Ectodermal cell (in vitro differentiated cells): ENCODE results near the gene CYP2W1. TPM values are rescaled to one million over a fixed set of nuclear protein-coding genes. Genes with fewer than 3 reads are reported as not detected.

ENCODE experiments used
- H3K27ac ChIP-seq: 2 replicates; pipeline ENCODE4 v1.7.0; 2013; ENCODE audit warnings: mild to moderate bottlenecking, low read depth, low read length; ENCODE audit not compliant: insufficient read depth, poor library complexity, severe bottlenecking
- H3K27me3 ChIP-seq: 2 replicates; pipeline ENCODE4 v1.7.0; 2013; ENCODE audit warnings: mild to moderate bottlenecking, low read length; ENCODE audit not compliant: insufficient read depth, control insufficient read depth, poor library complexity, severe bottlenecking
- H3K36me3 ChIP-seq: one replicate; pipeline ENCODE4 v1.7.0; 2013; ENCODE audit warnings: low read length; ENCODE audit not compliant: control insufficient read depth, insufficient read depth
- H3K4me1 ChIP-seq: one replicate; pipeline ENCODE4 v1.7.0; 2013; ENCODE audit warnings: low read length; ENCODE audit not compliant: control insufficient read depth, insufficient read depth
- H3K4me3 ChIP-seq: 2 replicates; pipeline ENCODE4 v1.7.0; 2013; ENCODE audit warnings: low read depth, low read length, control low read depth; ENCODE audit not compliant: insufficient read depth
- H3K9me3 ChIP-seq: 2 replicates; pipeline ENCODE4 v1.7.0; 2013; ENCODE audit warnings: mild to moderate bottlenecking, low read length, moderate library complexity; ENCODE audit not compliant: control insufficient read depth
- WGBS, 2 experiments: methylation state at CpG; one replicate each; pipeline ENCODE4 v1.1.7; 2013; ENCODE audit warnings: missing lambda C conversion rate in 2 of 2; 5-methylcytosine and 5-hydroxymethylcytosine counted together
- polyA plus RNA-seq, 4 experiments: library from polyadenylated mRNA; stranded (reverse); fragments of 50-300 nt; gene quantifications; one replicate each; pipeline ENCODE4 v1.2.3, GENCODE V29; 2013

The CYP2W1 gene
- not detected for polyA plus RNA-seq (2013, experiment 1 of 4)
- polyA plus RNA-seq (2013, experiment 2 of 4) = not detected
- polyA plus RNA-seq (2013, experiment 3 of 4) = not detected
- polyA plus RNA-seq (2013, experiment 4 of 4) = not detected

- 90% methylated on average over 34 of the region's 34 CpGs for WGBS, 2 experiments
- Histone ChIP-seq H3K27me3 (no peaks in the 10 kb centered on the region), H3K27ac (no peak within 1 kb of the TSS), H3K9me3 (no peaks in the 10 kb centered on the region), H3K36me3 (no peaks in the 10 kb centered on the region), H3K4me3 (no peak within 1 kb of the TSS), H3K4me1 (peaks cover 6% of the 10 kb centered on the region)
Measured at GRCh38 chr7:983004-983615, at the start of gene CYP2W1. TSS of gene CYP2W1 (plus strand) at chr7:983181. CDS start at chr7:983212, 31 bp downstream.

GRCh38 chr7:934469-935163, 48.4 kb upstream of the CYP2W1 start:
- Histone ChIP-seq H3K27ac (no peak overlapping the region), H3K36me3 (no peaks in the 10 kb centered on the region), H3K9me3 (no peaks in the 10 kb centered on the region), H3K4me1 (no peaks in the 10 kb centered on the region), H3K27me3 (no peaks in the 10 kb centered on the region), H3K4me3 (no peak overlapping the region)
- 93 to 94% methylated on average over 34 of the region's 34 CpGs for WGBS, 2 experiments

- H3K9me3 ChIP-seq = no peaks in the 10 kb centered on the region
- H3K4me1 ChIP-seq = no peaks in the 10 kb centered on the region
- no peaks in the 10 kb centered on the region for H3K36me3 ChIP-seq
- no peak overlapping the region for H3K27ac ChIP-seq
- 92% methylated on average over 46 of the region's 46 CpGs for WGBS, 2 experiments
- no peak overlapping the region for H3K4me3 ChIP-seq
- H3K27me3 ChIP-seq = no peaks in the 10 kb centered on the region
Measured at GRCh38 chr7:935164-935873, 47.7 kb upstream of the CYP2W1 start.

GRCh38 chr7:935874-936385, 47.1 kb upstream of the CYP2W1 start:
- Histone ChIP-seq H3K4me3 (no peak overlapping the region), H3K36me3 (no peaks in the 10 kb centered on the region), H3K4me1 (no peaks in the 10 kb centered on the region), H3K27me3 (peaks cover 5% of the 10 kb centered on the region), H3K9me3 (no peaks in the 10 kb centered on the region), H3K27ac (no peak overlapping the region)
- WGBS, 2 experiments = 92 to 94% methylated on average over 28 of the region's 28 CpGs

- no peaks in the 10 kb centered on the region for H3K4me1 ChIP-seq
- peaks cover 10% of the 10 kb centered on the region for H3K27me3 ChIP-seq
- H3K36me3 ChIP-seq = no peaks in the 10 kb centered on the region
- 87 to 88% methylated on average over 22 of the region's 22 CpGs for WGBS, 2 experiments
- H3K9me3 ChIP-seq = no peaks in the 10 kb centered on the region
- H3K27ac ChIP-seq = no peak overlapping the region
- no peak overlapping the region for H3K4me3 ChIP-seq
Measured at GRCh38 chr7:936386-937054, 46.5 kb upstream of the CYP2W1 start.

GRCh38 chr7:937856-938484, 45.0 kb upstream of the CYP2W1 start:
- 88% methylated on average over 16 of the region's 16 CpGs for WGBS, 2 experiments
- H3K4me3 ChIP-seq = no peak overlapping the region
- no peaks in the 10 kb centered on the region for H3K36me3 ChIP-seq
- no peaks in the 10 kb centered on the region for H3K4me1 ChIP-seq
- H3K27me3 ChIP-seq = peaks cover 20% of the 10 kb centered on the region
- no peaks in the 10 kb centered on the region for H3K9me3 ChIP-seq
- H3K27ac ChIP-seq = no peak overlapping the region

GRCh38 chr7:938546-939185, 44.3 kb upstream of the CYP2W1 start:
- no peak overlapping the region for H3K4me3 ChIP-seq
- H3K36me3 ChIP-seq = no peaks in the 10 kb centered on the region
- no peak overlapping the region for H3K27ac ChIP-seq
- peaks cover 22% of the 10 kb centered on the region for H3K27me3 ChIP-seq
- H3K9me3 ChIP-seq = no peaks in the 10 kb centered on the region
- 95% methylated on average over 27 of the region's 27 CpGs for WGBS, 2 experiments
- no peaks in the 10 kb centered on the region for H3K4me1 ChIP-seq

GRCh38 chr7:939843-940242, 43.1 kb upstream of the CYP2W1 start:
- Histone ChIP-seq H3K4me3 (no peak overlapping the region), H3K4me1 (no peaks in the 10 kb centered on the region), H3K9me3 (no peaks in the 10 kb centered on the region), H3K36me3 (no peaks in the 10 kb centered on the region), H3K27me3 (peaks cover 22% of the 10 kb centered on the region), H3K27ac (no peak overlapping the region)
- WGBS, 2 experiments = 94% methylated on average over 4 of the region's 4 CpGs

- 60 to 73% methylated on average over 1 to 2 of the region's 2 CpGs for WGBS, 2 experiments
- H3K36me3 ChIP-seq = no peaks in the 10 kb centered on the region
- no peak overlapping the region for H3K4me3 ChIP-seq
- no peak overlapping the region for H3K27ac ChIP-seq
- H3K27me3 ChIP-seq = peaks cover 22% of the 10 kb centered on the region
- H3K9me3 ChIP-seq = no peaks in the 10 kb centered on the region
- no peaks in the 10 kb centered on the region for H3K4me1 ChIP-seq
Measured at GRCh38 chr7:940599-941408, 42.2 kb upstream of the CYP2W1 start.
